ENCODE results near the gene PRR33. TPM values are rescaled to one million over a fixed set of nuclear protein-coding genes. Genes with fewer than 3 reads are reported as not detected.
A peak's percentile ranks its signal among the peaks of the same experiment; 100 is the strongest.

The PRR33 gene
- total RNA-seq, 4 donors from 2014 or later = not detected

GRCh38 chr11:1867381-1867780 is 24.3 kb downstream of the PRR33 start:
- H3K4me1 ChIP-seq = peaks cover 27 to 80% (median 75%) of the 10 kb centered on the region in 4 donors

DNA sequence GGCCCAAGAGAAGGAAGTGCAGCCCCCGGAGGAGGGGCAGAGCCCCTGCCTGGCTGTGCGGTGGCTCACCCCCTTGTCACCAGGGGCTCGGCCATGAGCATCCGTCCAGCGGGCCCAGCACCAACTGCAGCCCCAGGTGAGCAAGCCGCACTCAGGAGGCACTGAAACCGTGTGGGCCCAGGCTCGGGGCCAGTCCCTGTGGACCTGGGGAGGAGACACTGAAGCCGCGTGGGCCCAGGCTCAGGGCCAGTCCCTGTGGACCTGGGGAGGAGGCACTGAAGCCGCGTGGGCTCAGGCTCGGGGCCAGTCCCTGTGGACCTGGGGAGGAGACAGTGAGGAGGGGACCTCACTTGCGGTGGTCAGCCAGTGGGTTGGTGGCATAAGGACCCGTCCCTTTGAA is 24.9 kb downstream of the PRR33 start:
- H3K4me1 ChIP-seq = peaks cover 27 to 80% (median 75%) of the 10 kb centered on the region in 4 donors
- 83% methylated on average over 8 of the region's 15 CpGs for WGBS
- H3K27ac ChIP-seq (replicated peaks in 1 of 4) = peak overlapping the region in 3 of 4 donors; percentile 7 to 72 (median 35)
- H3K4me3 ChIP-seq = no peak overlapping the region
- peaks cover 0 to 16% (median 2%) of the 10 kb centered on the region in 4 donors for H3K27me3 ChIP-seq
- no peak for TF ChIP-seq POLR2AphosphoS5 (IDR thresholded peaks at IDR 0.05)
- TF ChIP-seq EP300 (IDR thresholded peaks at IDR 0.05) = no peak
- no peak for TF ChIP-seq POLR2A (IDR thresholded peaks at IDR 0.05; ENCODE audit: low read depth)
- TF ChIP-seq, protein P1, sequence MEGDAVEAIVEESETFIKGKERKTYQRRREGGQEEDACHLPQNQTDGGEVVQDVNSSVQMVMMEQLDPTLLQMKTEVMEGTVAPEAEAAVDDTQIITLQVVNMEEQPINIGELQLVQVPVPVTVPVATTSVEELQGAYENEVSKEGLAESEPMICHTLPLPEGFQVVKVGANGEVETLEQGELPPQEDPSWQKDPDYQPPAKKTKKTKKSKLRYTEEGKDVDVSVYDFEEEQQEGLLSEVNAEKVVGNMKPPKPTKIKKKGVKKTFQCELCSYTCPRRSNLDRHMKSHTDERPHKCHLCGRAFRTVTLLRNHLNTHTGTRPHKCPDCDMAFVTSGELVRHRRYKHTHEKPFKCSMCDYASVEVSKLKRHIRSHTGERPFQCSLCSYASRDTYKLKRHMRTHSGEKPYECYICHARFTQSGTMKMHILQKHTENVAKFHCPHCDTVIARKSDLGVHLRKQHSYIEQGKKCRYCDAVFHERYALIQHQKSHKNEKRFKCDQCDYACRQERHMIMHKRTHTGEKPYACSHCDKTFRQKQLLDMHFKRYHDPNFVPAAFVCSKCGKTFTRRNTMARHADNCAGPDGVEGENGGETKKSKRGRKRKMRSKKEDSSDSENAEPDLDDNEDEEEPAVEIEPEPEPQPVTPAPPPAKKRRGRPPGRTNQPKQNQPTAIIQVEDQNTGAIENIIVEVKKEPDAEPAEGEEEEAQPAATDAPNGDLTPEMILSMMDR (IDR thresholded peaks at IDR 0.05) = no peak
- intact Hi-C loops (cut with DNase I) = no loop called here
- DNase-seq (ENCODE audit: extremely low spot score) = no peak
- H3K9me3 ChIP-seq = no peaks in the 10 kb centered on the region
- H3K36me3 ChIP-seq = no peaks in the 10 kb centered on the region

More at GRCh38 chr11:1867381-1867780, 24.3 kb downstream of the PRR33 start:
- Histone ChIP-seq H3K4me3 (no peak overlapping the region), H3K36me3 (no peaks in the 10 kb centered on the region), H3K27ac (replicated peaks in 1 of 4) (peak overlapping the region; percentile 54 to 72 (median 61)), H3K27me3 (peaks cover 0 to 21% (median 2%) of the 10 kb centered on the region in 4 donors), H3K9me3 (no peaks in the 10 kb centered on the region)
- TF ChIP-seq POLR2AphosphoS5 (IDR thresholded peaks at IDR 0.05) (no peak), EP300 (IDR thresholded peaks at IDR 0.05) (no peak), POLR2A (IDR thresholded peaks at IDR 0.05; ENCODE audit: low read depth) (no peak)
- TF ChIP-seq, protein P1 (IDR thresholded peaks at IDR 0.05) = no peak
- intact Hi-C loops (cut with DNase I) = no loop called here
- WGBS = no CpG with 5 or more reads among the region's 8 CpGs
- DNase-seq (ENCODE audit: extremely low spot score) = no peak

- Histone ChIP-seq H3K4me1 (peaks cover 27 to 79% (median 74%) of the 10 kb centered on the region in 4 donors), H3K4me3 (peak overlapping the region in 2 of 4 donors; percentile 42 to 44), H3K36me3 (no peaks in the 10 kb centered on the region), H3K27me3 (peaks cover 0 to 11% (median 2%) of the 10 kb centered on the region in 4 donors), H3K9me3 (no peaks in the 10 kb centered on the region), H3K27ac (replicated peaks in 1 of 4) (peak overlapping the region in 3 of 4 donors; percentile 7 to 72 (median 35))
- 71% methylated on average over 4 of the region's 8 CpGs for WGBS
- no peak for DNase-seq (ENCODE audit: extremely low spot score)
- no peak for TF ChIP-seq POLR2A (IDR thresholded peaks at IDR 0.05; ENCODE audit: low read depth)
- TF ChIP-seq, protein P1 (IDR thresholded peaks at IDR 0.05) = no peak
- no peak for TF ChIP-seq POLR2AphosphoS5 (IDR thresholded peaks at IDR 0.05)
- TF ChIP-seq EP300 (IDR thresholded peaks at IDR 0.05) = no peak
- intact Hi-C loops (cut with DNase I) = no loop called here
These were observed 25.5 kb downstream of the PRR33 start for GRCh38 chr11:1866226-1866625.

GRCh38 chr11:1864831-1865665 is 26.6 kb downstream of the PRR33 start:
- Histone ChIP-seq H3K27ac (replicated peaks in 1 of 4) (peak overlapping the region; percentile 84 to 87 (median 86)), H3K4me1 (peaks cover 27 to 67% (median 63%) of the 10 kb centered on the region in 4 donors), H3K36me3 (no peaks in the 10 kb centered on the region), H3K4me3 (peak overlapping the region; percentile 42 to 49 (median 46)), H3K27me3 (no peaks in the 10 kb centered on the region), H3K9me3 (no peaks in the 10 kb centered on the region)
- no peak for DNase-seq (ENCODE audit: extremely low spot score)
- WGBS = 68% methylated on average over 23 of the region's 30 CpGs
- TF ChIP-seq EP300 (IDR thresholded peaks at IDR 0.05) (no peak), POLR2AphosphoS5 (IDR thresholded peaks at IDR 0.05) (no peak), POLR2A (IDR thresholded peaks at IDR 0.05; ENCODE audit: low read depth) (no peak)
- TF ChIP-seq, protein P1 (IDR thresholded peaks at IDR 0.05) = no peak
- intact Hi-C loops (cut with DNase I) = no loop called here

Data from esophagus muscularis mucosa (tissue), 4 donors.